ENCODE measurements around the gene DOK4.
A peak's percentile ranks its signal among the peaks of the same experiment; 100 is the strongest.

Gene DOK4

DNA sequence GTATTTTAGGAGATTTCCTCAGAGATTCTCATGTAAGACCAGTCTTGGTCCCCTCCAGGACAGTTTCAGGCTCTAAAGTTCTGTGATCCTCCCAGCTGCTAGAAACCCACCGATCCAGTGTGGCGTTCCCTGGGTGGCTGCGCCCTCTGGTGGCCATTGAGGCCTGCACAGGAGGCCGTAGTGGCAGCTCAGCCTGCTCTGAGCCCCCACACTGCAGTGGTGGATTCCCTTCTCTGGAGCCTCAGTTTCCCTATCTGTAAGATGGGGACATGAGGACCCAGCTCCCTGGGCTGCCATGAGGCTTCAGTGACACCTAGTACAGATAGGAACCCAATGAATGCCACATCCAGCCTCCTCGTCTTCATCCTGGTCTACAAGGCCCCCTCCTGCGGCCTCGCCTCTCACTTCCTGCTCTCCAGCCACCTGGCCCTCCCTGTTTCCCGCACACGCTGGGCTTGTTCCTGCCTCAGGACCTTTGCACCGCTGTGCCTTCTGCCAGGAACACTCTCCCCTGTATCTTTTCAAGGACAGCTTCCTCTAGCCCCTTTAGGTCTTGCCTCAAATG, 33.6 kb upstream of the DOK4 start:
- DNase-seq (ENCODE audit: low spot score) = peak; percentile 49

DNA sequence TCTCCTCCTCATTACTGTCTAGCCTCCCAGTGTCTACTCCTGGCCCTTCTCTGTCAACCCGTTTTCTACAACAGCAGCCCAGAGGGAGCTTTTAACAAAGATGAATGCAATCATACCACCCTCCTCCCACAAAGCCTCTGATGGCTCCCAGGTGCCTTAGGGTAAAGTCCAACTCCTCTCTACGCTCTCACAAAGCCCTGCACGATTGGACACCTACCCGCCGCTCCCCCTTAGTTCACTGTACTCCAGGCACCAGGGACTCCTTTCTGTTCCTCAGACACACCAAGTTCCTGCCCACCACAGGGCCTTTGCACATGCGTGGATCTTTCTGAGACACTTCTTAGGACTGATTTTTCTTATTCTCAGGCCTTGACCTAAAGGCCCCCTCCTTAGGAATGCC, 32.6 kb upstream of the DOK4 start:
- DNase-seq (ENCODE audit: low spot score) = no peak

DNA sequence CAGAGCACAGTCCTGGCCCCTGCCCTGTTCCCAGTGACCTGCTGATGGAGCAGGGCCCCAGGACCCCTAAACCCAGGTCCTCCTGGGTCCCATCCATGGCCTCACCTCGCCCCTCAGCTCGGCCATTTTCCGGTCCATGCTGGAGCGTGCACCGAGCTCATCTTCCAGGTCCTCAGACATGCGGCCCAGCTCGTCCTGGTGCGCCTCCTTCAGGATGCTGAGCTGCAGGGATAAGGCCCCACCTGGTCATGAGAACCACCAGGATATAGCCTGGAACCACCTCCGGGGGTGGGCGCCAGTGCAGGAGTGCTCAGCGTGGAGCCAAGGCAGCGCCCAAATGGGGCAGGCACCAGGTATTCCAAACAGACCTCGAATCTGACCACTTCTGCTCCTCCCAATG, 32.2 kb upstream of the DOK4 start:
- no peak for DNase-seq (ENCODE audit: low spot score)

DNA sequence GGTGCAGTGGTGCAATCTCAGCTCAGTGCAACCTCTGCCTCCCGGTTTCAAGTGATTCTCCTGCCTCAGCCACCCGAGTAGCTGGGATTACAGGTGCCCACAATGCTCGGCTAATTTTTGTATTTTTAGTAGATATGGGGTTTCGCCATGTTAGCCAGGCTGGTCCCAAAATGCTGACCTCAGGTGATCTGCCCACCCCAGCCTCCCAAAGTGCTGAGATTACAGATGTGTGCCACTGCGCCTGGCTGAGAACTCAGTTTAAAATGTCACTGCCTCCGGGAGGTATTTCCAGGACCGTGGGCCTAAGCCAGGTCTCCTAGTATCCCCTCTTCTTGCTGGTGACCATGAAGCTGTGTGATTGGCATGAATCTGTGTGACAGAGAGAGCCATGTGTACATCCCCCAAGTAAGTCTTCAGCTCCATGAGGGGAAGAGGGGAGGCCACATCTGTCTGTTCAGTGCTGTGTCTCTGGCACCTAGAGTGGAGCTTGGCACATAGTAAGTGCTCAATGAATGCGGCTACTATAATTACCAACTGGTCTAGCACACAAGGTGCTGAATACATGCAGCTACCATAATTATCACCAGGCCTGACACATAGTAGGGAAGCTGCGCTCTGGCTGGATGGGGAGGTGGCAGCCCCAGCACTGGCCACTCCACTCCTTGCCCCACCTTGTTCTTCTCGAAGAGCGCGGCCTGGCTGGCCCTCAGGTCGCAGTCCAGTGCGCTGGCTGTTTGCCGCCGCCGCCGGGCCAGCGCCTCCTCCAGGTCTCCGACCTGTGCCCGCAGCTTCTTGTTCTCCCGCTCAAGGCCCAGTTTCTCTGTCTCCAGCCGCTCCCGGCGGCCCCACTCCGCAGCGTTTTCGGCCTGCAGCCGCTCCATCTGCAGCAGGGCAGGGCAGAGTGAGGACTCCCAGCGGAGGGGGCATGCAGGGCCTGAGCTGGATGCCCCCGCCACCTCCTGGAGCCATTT, 31.4 kb upstream of the DOK4 start:
- DNase-seq (ENCODE audit: low spot score) = no peak

DNA sequence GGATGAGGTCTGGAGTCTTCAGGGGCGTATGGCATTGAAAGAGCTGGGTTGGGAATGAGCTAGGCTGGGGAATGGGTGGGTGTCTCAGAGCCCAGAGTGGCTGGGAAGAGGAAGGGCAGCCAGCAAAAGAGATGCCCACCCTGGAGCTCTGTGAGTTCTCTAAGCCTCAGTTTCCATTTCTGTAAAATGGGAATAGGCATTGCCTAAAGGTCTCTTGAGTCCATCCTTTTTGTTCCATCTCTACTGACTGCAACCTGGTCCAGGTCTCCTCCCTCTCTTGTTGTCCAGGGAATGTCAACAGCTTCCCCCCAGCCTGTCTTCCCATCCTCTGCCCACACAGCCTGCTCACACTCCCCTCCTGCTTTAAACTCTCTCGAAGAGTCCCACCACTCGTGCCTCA, 30.5 kb upstream of the DOK4 start:
- DNase-seq (ENCODE audit: low spot score) = no peak

DNA sequence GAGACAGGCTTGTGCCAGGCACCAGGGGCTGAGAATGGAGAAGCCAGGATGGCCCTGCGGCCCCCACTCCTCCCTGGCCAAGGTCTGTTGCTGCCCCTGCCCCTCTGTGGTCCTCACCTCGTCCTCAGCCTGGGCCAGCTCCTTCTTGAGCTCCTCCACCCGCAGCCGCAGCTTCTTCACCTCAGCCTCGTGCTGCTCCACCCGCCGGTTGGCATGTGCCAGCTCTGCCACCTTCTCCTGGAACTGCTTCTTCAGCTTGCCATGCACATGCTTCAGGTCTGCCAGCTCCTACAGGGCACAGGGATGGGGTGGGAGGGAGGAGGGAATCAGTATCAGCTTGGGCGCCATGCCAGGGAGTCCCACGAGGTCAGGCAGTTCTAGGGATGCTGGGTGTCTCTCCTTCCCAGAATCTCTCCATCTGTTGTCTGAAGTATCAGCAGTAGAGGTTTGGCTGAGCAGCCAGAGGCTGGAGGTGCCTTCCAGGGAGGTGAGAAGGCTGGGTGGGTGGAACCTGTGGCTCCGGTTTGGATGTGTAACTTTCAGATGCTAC, 30.0 kb upstream of the DOK4 start:
- DNase-seq (ENCODE audit: low spot score) = no peak

DNA sequence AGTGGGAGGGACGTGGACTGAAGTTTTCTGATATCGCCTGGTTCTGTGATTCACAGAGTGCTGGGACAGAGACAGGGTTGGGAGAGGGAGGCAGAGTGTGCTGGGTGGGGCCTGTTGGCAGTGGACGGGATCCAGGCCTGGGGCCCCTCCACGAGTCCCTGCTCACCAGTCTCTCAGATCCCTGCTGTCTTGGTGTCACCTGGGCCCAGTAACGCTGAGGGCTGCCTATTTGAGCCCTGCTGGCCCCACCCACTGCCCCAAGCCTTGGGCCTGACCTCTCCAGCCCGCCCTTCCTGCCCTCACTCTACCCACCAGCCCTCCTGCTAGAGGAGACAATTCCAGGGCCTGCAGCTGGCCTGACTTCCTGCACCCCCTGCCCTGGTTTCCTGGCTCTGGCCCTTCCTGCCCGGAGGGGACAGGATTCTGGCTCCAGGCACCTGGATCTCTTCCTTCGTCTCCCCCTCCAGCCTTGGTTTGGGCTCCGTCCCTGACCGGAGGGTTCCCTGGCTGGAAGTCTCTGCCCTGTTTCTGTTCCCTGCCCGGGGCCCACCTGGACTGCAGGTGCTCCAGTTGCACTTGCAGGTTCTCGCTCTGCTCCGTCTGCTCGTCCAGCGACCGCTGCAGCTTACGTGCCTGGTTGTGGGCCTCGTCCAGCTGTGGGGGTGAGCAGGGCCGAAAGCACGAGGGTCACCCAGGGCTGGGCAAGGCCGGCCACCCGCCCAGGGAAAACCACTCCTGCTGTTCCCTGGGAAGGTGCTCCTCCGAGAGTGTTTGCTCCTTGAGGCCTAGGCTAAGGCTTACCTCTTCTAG, 28.7 kb upstream of the DOK4 start:
- no peak for DNase-seq (ENCODE audit: low spot score)

DNA sequence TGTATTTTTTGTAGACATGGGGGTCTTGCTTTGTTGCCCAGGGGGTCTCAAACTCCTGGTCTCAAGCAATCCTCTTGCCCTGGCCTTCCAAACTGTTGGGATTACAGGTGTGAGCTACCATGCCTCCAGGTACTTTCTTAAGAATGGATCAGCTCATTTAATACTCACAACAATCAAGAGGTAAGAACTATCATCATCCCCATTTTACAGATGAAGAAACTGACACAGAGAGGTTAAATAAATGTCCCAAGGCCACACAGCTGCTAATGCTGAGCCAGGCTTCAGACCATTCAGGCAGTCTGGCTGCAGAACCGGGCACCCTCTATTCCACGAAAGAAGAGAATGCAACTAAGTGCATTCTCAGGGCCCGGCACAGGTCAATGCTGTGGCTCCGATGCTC, 28.1 kb upstream of the DOK4 start:
- DNase-seq (ENCODE audit: low spot score) = no peak

DNA sequence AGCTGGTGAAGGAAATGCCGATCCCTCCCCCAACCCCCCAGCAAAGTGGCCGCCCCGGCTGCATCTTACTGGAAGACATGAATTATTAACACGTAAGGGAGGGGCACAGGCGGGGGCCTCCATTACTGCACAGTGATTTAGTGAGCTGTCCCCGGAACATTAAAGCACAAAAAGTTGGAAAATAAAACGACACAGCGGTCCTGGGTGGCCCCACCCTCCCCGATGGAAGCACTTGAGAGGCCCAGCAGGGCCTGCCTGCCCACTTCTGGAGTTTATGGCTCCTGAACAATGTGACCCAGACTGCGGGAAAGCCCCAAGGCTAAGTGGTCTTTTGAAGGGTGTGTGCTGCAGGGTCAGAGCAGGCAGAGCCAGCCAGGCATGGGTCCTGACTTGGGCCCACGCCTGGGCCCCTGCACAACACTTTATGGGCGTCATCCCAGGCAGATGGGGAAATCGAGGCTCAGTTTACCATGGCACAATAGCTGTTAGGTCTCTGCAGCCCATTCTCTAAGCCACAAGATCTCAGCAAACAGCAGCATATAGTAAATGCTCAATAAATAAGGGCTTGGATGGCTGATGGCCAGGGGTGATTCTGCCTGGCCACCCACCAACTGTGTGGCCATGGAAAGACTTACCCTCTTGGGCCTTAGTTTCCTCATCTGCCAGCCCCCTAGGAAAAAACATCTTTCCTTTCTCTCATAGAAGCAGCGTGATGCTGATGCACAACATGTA, 27.2 kb upstream of the DOK4 start:
- DNase-seq (ENCODE audit: low spot score) = no peak

DNA sequence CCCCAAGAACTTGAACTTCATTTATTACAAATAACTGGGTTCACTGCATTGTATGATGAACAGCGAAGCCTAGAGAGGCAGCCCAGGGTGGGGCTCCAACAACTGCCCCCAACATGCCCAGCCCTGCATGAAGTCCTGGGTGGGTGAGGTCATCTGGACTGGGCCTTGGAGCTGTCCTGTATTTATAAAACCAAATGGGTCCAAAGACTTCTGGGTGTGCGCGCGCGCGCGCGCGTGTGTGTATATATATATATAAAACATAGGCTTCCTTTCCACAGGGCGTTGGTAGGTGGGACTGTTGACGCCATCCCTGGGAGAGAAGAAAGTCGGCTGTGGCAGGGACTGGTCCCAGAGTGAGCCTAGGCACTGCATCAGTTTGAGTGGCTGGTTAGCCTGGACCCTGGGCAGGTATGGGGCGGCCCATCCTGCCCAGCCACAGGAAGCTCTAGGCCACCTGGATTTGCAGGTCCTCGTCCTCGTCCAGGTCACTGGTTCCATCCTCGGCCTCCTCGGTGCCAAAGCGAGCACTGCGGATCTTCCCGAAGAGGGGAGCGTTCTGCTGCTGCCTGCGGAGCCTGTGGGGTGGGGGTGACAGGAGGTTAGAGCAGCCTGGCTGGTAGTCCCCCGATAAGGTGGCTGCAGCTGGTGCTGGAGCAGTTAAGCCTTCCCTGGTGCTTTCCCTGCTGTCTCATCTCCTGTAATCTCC, 26.2 kb upstream of the DOK4 start:
- DNase-seq (ENCODE audit: low spot score) = no peak

DNA sequence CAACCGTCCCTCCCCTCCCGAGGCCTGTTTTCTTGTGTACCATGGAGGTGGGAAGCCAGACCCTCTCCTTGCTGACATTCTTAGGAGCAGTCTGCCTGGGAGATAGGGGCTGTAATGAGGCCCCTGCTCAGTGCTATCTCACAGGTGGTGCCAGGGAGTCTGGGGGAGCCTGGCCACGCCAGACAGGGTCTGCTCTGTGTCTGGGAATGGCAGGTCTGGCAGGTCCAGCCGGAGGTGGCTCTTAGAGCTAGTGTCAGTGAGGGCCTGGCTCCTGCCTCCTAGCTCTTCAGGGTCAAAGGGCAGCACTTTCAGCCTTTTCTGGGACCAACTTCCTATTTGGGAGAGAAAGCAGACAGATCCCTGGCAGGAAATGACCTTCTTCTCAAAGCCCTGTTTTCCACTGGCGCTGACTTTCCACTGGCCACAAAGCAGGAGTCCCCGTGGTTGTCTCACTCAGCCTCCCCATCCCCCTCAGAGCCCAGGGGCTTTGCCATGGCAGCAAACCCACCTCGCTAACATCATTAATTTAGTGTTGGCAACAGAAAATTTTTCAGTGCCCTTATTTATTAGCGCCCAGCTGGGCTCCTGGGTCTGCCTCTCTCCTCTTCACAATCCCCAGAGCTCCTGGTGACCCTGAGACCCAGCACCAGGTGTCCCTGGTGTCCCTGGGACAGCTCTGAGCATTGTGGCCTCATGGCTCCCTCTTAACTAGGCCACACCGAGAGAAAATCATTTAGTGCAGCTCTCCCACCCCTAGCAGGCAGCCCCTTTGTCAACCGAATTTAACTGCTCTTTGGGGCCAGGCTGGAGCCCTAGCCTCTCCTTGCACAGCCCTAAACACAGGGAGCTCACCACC, 24.0 kb upstream of the DOK4 start:
- no peak for DNase-seq (ENCODE audit: low spot score)

DNA sequence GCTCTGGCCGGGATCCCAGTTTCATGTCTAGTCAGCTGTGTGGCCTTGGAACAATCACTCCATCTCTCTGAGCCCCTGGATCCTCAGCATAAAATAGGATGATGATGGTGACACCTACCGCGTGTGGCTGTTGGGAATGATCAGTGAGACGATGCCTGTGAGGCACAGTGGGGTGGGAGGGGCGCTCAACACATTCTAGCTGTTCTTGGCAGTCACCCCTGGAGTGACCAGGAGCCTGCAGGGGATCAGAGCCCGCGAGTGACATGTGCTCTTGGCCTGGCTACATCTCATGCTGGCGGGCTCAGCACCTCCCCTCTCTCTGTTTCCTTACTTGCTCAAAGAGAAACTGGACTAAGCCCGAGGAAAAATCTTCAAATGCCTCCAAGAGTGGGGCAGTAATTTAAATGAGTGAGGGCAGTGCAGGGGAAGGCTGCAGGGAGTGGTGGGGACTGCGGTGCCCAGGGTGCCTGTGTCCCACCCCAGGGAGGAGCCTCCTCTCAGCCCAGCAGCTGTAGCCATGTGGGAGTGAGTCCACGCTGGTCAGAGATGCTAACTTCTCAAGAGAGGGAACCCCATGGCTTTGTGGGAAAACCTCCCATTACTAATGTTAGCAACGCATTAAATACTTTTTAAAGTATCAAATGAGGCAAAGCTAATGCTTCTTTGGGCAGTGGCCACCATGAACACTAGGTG, 23.1 kb upstream of the DOK4 start:
- no peak for DNase-seq (ENCODE audit: low spot score)

DNA sequence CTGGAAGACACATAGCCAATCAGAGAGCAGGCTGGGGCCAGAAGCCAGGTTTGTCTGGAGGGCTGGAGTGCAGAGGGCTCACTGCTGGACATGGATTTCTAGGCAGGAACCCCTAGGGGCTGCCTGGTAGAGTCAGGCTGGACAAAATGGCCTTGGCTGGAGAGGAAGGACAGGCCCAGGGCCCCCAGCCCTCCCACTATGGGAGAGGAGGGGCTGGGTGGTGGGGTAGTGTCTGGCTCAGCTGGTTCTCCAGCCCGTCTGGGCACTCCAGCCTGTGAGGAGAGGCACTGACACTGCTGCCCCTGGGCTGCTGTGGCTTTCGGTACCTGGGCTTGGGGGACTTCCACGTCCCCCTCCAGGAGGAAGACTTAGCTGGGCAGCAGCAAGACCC, 21.7 kb upstream of the DOK4 start:
- DNase-seq (ENCODE audit: low spot score) = no peak

DNA sequence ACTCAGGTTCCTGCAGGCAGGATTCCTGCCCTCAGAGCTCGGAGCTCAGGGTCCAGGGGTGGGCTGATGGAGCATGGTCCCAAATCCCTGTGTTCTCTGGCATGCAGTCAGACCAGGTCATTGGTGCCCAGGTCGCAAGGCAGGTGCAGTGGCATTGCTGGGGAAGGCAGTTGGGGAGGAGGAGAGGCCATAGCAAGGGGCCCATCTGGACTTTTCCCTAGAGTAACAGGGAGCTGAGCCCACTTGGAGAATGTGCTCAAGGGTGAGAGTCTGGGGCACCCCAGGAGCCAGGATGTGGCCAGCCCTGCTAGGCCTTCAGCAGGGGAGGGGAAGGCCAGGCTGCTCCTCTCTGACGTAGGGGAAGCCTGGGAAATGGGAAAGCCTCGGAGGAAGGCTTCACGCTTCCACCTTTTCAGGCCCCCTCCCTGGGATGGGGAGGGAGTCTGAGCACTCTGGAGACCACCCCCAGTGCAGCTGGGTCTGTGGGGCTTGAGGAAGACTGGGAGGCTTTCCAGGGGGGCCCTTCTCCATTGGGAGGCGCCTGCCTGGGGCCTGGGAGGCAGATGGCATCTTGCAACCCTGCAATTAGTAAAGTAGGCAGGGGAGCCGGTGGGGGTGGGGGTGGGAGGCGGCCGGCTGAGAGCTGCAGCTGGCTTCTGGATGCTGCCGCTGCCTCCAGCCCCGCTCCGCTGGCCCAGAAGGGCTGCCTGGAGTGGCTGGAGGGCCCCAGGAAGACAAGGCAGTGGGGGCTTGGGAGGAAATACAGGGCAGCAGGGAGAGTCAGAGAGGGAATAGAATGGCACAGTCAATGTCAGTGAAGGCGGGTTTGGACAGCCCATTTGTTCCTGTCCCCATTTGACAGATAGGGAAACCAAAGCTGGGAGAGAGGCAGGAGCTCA, 21.1 kb upstream of the DOK4 start:
- DNase-seq (ENCODE audit: low spot score) = no peak

DNA sequence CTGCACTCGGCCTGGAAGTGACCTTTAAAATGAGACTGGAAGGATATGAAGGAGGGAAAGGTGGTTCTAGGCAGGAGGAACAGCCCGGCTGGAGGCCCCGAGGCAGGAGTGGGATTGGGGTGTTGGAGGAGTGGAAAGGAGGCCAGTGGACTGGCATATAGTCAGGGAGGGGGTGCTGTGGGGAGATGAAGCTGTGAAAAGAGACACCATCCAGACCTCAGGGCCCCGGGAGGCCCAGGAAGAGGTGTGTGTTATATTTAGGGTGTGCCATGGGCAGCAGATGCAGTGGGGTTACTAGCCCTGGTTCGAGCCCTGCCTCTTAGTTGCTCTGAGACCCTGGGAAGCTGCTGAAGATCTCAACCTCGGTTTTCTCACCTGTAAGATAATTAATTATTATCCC, 18.9 kb upstream of the DOK4 start:
- no peak for DNase-seq (ENCODE audit: low spot score)

DNA sequence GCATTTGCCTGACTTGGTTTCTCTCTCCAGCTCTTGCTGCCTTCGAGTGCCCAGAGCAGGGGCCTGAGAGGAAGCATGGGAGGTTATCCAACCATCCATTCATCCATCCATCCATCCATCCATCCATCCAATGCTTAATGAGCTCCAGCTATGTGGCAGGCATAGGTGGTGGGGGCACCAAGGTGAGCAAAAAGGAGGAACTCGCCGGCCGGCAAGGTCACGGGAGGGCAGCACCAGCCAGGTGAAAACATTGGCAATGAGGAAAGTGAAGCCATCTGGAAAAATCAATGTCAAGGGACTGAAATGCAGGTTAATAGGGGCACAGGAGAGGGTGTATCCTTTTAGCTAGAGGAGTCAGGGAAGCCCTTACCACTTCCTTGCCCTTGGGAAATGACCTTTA, 18.2 kb upstream of the DOK4 start:
- DNase-seq (ENCODE audit: low spot score) = no peak

DNA sequence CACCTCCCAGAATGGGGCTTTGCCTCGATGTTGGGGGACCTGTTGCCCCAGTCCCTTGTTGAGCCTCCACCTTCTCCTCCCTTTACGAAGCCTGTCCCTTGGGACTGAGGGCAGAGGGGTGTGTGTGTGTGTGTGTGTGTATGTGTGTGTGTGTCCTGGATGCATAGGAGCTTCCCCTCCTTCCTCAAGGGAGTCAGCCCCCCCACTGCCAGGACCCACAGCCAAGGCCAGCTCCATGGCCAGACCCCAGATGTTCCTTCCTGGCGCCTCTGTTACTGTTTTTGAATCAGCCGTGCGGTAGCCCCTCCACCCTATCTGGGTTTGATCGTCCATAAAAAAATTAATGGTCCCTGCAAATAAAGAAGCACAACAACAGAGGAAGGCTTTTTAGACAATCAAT, 17.7 kb upstream of the DOK4 start:
- DNase-seq (ENCODE audit: low spot score) = no peak

DNA sequence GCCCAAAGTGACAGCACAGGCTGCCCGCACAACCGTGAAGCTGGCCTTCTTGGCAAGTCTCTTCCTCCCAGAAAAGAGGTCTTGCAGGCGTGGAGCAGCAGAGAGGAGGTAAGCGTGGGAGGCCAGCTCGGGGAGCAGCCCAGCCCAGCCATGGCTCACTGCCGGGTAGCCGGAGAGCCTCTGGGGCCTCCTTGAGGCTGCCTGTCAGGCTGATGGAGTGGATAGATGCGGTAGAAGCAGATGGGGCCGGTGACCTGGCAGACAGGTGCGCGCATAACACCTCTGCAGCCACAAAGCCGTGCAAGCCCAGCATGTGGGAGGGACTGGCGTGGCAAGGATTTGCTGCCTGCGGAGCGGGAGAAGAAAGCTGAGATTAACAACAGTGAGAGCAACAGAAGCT, 17.1 kb upstream of the DOK4 start:
- DNase-seq (ENCODE audit: low spot score) = no peak
